Psoas muscle (tissue), 8 donors: ENCODE data around the gene RHOJ. TPM values are rescaled to one million over a fixed set of nuclear protein-coding genes. Genes with fewer than 3 reads are reported as not detected.

Experiments
- ATAC-seq, 4 donors: fragments of 200-7000 bp; cut with Tn5 transposase; one replicate each; pipeline ENCODE4 v1.9.1; 2020; ENCODE audit warnings: moderate library complexity in 3 of 4, mild to moderate bottlenecking in 2 of 4
- DNase-seq, 2 donors: peaks; one replicate each; pipeline ENCODE4 v3.0.0-alpha.2; 2020
- H3K27ac ChIP-seq: fragments of 200-600 bp; one replicate; pipeline ENCODE4 v1.8.0; 2022
- H3K27me3 ChIP-seq, 3 donors: fragments of 200-600 bp in 1 of 3; one replicate each; pipeline versions ENCODE4 v1.6.1 to v1.8.0; 2013 to 2022; ENCODE audit warnings: low read length in 2 of 3, mild to moderate bottlenecking in 2 of 3, moderate library complexity in 1 of 3; ENCODE audit not compliant: insufficient read depth in 3 of 3
- H3K36me3 ChIP-seq, 2 donors: fragments of 200-600 bp in 1 of 2; one replicate each; pipeline versions ENCODE4 v1.6.1 to v1.8.0; 2013 to 2022; ENCODE audit warnings: low read depth in 1 of 2, mild to moderate bottlenecking in 1 of 2, moderate library complexity in 1 of 2; ENCODE audit not compliant: insufficient read depth in 1 of 2
- H3K4me1 ChIP-seq: fragments of 200-600 bp; one replicate; pipeline ENCODE4 v1.8.0; 2022
- H3K4me3 ChIP-seq: fragments of 200-600 bp; one replicate; pipeline ENCODE4 v1.8.0; 2022; ENCODE audit warnings: mild to moderate bottlenecking
- H3K9me3 ChIP-seq: fragments of 200-600 bp; one replicate; pipeline ENCODE4 v1.8.0; 2022
- WGBS, 3 donors: extraction: QIAGEN DNeasy Blood & Tissue Kit; methylation state at CpG; one replicate each; pipeline versions ENCODE4 v1.1.6 to v1.1.7; 2013; 5-methylcytosine and 5-hydroxymethylcytosine counted together
- intact Hi-C, 2 donors: fragments of 100-400 bp; cut with DNase I; formaldehyde crosslinking; loops; one replicate each; pipeline versions ENCODE4 v1.11.0 to v1.14.2; 2022
- polyA plus RNA-seq, 3 donors: library from polyadenylated mRNA; stranded (reverse); fragments of 200-250 nt; gene quantifications; one replicate each; pipeline ENCODE4 v1.2.3, GENCODE V29; 2013
- total RNA-seq, 4 donors: library from RNA; stranded (reverse); fragmentation: NEBNext Ultra II Directional in 2 of 4; extraction: Animal tissue kit (Norgen Biotek cat#: 25700) in 2 of 4; gene quantifications; one replicate each; pipeline versions ENCODE4 v1.2.1 to v1.2.4, GENCODE V29; 2021 to 2023
- TF ChIP-seq, protein P1 (sequence below): fragments of 200-600 bp; IDR thresholded peaks from one replicate; pipeline ENCODE4 v1.8.0; 2022; ENCODE audit warnings: antibody characterized with exemption
- donor health status: healthy with polysubstance abuse.
- donor health status: DM: no; HTN: no; CAD: no; lungs with moderate emphysema.
- donor health status: Bipolar disorder and iron deficiency.
- donor health status: healthy.
- donor health status: DM: yes; HTN: yes; CAD: no.
- donor health status: DM: no; HTN: no; CAD: no.
- donor health status: DM: no; HTN: no; CAD: no.
- donor health status: DM: yes; HTN: yes; CAD: no.

The RHOJ gene
- total and polyA plus RNA-seq, 7 donors: 2.2 to 7.5 (median 3.7) TPM

DNA sequence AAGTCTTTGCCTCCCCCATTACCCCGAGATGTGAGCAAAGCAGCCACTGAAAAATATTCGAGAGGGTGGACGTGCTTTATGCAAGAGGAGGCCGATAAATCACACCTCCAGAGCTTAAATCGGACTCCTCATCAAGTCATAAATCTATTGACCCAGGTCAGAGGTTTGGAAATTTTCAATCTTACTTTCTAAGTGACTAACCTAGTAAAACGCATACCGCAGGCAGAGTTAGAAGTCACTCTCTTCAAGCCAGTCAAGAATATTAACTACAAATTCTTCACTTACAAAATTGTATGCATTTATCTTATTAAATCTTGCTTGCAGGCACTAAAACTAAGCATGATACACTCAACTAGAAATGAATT lies 79.6 kb downstream of the RHOJ start:
- Histone ChIP-seq H3K27ac (no peak overlapping the region), H3K9me3 (no peaks in the 10 kb centered on the region), H3K4me3 (no peak overlapping the region), H3K27me3 (no peaks in the 10 kb centered on the region), H3K4me1 (no peaks in the 10 kb centered on the region), H3K36me3 (no peaks in the 10 kb centered on the region)
- ATAC-seq (no peak), DNase-seq (no peak)
- 78 to 82% (median 78%) methylated on average over 7 of the region's 7 CpGs for whole genome bisulfite sequencing, 3 donors
- intact Hi-C loops: loop anchor here in 1 of 2 donors (5.0 kb wide), 1 partner anchor 1122 kb away; no protein-coding TSS in a partner anchor
- TF ChIP-seq, protein P1, sequence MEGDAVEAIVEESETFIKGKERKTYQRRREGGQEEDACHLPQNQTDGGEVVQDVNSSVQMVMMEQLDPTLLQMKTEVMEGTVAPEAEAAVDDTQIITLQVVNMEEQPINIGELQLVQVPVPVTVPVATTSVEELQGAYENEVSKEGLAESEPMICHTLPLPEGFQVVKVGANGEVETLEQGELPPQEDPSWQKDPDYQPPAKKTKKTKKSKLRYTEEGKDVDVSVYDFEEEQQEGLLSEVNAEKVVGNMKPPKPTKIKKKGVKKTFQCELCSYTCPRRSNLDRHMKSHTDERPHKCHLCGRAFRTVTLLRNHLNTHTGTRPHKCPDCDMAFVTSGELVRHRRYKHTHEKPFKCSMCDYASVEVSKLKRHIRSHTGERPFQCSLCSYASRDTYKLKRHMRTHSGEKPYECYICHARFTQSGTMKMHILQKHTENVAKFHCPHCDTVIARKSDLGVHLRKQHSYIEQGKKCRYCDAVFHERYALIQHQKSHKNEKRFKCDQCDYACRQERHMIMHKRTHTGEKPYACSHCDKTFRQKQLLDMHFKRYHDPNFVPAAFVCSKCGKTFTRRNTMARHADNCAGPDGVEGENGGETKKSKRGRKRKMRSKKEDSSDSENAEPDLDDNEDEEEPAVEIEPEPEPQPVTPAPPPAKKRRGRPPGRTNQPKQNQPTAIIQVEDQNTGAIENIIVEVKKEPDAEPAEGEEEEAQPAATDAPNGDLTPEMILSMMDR: no peak

DNA sequence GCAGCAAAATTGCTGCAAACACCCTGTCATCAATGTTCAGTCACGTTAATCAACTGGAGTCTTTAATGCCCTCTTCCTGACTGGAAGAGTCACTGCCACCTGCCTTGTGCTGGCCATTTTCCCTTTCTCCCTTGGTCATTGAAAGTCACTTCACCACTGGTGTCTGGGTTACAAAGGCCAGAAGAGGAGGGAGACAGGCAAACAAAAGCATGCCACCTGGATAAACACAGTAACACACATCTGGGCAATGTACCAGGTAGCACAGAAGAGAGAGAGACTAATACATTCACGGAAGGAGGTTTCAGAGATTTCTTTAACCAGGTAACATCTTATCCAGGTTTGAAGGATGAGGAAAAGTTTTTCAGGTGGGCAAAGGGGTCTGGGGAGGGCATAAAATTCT lies 81.8 kb downstream of the RHOJ start:
- H3K4me3 ChIP-seq: no peak overlapping the region
- TF ChIP-seq, protein P1: no peak
- DNase-seq (no peak), ATAC-seq (no peak)
- H3K36me3 ChIP-seq: no peaks in the 10 kb centered on the region
- no peak overlapping the region for H3K27ac ChIP-seq
- no peaks in the 10 kb centered on the region for H3K4me1 ChIP-seq
- H3K9me3 ChIP-seq: no peaks in the 10 kb centered on the region
- intact Hi-C loops: no loop called here
- 51 to 67% (median 66%) methylated on average over 2 of the region's 2 CpGs for WGBS, 3 donors
- H3K27me3 ChIP-seq: no peaks in the 10 kb centered on the region

DNA sequence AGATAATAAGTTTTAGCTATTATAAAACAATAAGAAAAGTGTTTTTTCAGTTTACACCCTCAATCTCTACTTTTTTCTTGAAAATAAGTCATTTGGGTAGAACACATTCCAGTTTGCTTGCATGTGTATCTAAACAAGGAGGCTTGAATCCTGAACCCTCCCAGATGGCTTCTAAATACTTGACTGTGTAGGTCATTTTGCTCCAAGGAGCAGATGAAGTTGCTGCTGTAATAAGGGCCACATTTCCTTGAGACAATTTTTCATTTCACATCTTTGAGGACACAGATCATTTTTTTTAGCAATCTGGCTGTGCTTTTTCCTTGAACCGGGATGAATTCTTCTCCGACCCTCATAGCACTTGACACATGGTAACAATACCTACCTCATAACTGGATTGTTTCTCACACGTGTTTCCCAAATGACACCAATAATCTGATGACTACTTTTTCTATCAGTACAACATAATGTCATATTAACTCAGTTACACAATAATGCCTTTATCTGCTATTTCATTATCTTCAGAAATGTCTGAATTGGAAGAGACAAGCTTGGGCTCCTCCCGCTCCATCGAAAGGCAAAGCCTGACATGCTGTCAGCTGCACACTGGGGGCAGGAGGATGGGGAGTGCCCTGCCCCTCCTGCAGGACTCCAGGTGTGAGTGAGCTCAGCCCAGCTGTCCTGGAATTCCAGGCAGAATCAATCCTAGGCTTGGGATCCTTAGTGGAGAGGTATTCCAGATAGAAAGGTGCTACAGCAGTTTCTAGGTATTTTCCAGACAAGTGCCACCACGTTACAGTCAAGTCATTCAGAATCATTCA lies 83.6 kb downstream of the RHOJ start:
- ATAC-seq (no peak), DNase-seq (no peak)
- H3K9me3 ChIP-seq: no peaks in the 10 kb centered on the region
- intact Hi-C loops: no loop called here
- 80 to 82% (median 81%) methylated on average over 6 of the region's 6 CpGs for WGBS, 3 donors
- H3K4me1 ChIP-seq: no peaks in the 10 kb centered on the region
- TF ChIP-seq, protein P1: no peak
- H3K27me3 ChIP-seq: no peaks in the 10 kb centered on the region
- H3K36me3 ChIP-seq: no peaks in the 10 kb centered on the region
- H3K4me3 ChIP-seq: no peak overlapping the region
- H3K27ac ChIP-seq: no peak overlapping the region

DNA sequence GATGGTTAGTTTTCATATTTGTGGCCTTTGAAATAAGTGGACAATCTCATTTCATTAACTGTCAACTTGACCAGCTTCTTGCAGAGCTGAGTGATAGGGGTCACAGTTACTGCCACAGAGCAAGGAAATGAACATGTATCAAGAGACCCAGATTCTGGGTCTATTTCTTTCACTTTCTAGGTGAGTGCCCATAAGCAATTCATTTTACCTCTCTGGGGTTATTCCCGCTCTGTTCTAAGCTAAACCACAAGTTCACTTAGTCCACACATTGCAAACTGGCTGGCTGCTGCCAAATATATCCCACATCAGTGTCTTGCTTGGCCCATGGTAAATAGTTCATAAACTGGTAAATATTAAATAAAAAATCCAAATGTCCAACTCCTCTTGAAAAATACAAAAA lies 84.6 kb downstream of the RHOJ start:
- TF ChIP-seq, protein P1: no peak
- H3K27ac ChIP-seq: no peak overlapping the region
- DNase-seq (no peak), ATAC-seq (no peak)
- H3K36me3 ChIP-seq: no peaks in the 10 kb centered on the region
- intact Hi-C loops: no loop called here
- no peaks in the 10 kb centered on the region for H3K9me3 ChIP-seq
- 96 to 100% (median 97%) methylated on average over 1 of the region's 1 CpG for WGBS, 3 donors
- no peak overlapping the region for H3K4me3 ChIP-seq
- no peaks in the 10 kb centered on the region for H3K4me1 ChIP-seq
- H3K27me3 ChIP-seq: no peaks in the 10 kb centered on the region
